GM12865 (cell line): ENCODE data around the gene RAC2.

Experiments
- DNase-seq: peaks from one replicate; pipeline ENCODE4 v3.0.0; 2010; ENCODE audit warnings: low read depth
- H3K4me3 ChIP-seq: 2 replicates; pipeline ENCODE4 v1.5.1; 2011; ENCODE audit warnings: mild to moderate bottlenecking, low read depth, low read length, control low read depth
- TF ChIP-seq, protein P1 (sequence below): IDR thresholded peaks from 2 replicates; pipeline ENCODE4 v1.5.1; 2011; ENCODE audit warnings: low read length, control low read depth, low read depth, inconsistent platforms; ENCODE audit not compliant: insufficient read depth; ENCODE audit errors: missing control alignments

Gene RAC2

DNA sequence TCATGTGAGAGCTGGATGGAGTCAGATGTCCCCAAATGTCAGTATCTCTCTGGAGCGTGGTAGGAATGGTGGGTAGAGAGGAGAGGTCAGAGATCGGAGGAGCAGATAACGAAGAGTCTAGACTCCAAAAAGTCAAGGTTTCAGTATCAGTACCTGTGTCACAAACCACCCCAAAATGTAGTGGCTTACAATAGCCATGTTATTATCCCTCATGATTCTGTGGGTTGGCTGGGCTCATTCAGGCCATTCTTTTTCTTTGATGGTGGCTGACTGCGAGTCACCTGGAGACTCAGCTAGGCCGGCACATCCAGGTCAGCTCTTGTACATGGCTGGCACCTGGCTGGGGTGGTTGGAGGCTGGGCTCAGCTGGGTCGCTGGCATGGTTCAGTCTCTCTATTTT, 24.5 kb downstream of the RAC2 start:
- TF ChIP-seq, protein P1, sequence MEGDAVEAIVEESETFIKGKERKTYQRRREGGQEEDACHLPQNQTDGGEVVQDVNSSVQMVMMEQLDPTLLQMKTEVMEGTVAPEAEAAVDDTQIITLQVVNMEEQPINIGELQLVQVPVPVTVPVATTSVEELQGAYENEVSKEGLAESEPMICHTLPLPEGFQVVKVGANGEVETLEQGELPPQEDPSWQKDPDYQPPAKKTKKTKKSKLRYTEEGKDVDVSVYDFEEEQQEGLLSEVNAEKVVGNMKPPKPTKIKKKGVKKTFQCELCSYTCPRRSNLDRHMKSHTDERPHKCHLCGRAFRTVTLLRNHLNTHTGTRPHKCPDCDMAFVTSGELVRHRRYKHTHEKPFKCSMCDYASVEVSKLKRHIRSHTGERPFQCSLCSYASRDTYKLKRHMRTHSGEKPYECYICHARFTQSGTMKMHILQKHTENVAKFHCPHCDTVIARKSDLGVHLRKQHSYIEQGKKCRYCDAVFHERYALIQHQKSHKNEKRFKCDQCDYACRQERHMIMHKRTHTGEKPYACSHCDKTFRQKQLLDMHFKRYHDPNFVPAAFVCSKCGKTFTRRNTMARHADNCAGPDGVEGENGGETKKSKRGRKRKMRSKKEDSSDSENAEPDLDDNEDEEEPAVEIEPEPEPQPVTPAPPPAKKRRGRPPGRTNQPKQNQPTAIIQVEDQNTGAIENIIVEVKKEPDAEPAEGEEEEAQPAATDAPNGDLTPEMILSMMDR, result no peak
- DNase-seq, result peak; percentile 61
- H3K4me3 ChIP-seq, result peak overlapping the region; percentile 90

DNA sequence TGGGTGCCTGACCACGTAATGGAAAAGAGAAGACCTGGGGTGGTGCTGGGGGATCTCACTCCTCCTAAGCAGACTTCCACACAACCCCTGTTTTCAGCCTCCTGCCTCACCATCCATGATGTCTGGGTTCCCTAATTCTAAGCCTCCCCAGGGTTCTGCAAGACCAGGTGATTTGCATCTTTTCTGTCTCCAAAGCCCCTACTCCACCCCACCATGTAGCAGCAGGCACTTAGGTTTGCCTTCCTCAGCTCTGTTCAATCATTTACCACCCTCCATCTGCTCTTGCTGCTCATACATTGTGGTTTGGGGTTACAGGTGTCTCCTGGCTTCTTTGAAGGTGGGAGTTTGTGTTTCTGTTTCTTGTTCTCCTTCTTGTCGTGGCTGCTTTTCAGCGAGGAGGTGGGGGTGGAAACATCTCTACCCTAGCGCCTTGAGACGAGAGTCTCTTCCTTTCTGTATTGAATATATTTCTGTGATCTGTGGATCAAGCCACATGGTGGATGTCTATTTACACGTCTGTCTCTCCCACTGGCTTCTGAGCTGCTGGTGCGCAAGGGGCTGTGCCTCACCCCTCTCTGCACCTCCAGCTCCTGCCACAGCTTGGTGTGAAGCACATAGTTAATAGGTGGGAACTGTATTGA, 25.2 kb downstream of the RAC2 start:
- peak; percentile 95 for DNase-seq
- peak overlapping the region; percentile 90 for H3K4me3 ChIP-seq
- TF ChIP-seq, protein P1, result no peak

DNA sequence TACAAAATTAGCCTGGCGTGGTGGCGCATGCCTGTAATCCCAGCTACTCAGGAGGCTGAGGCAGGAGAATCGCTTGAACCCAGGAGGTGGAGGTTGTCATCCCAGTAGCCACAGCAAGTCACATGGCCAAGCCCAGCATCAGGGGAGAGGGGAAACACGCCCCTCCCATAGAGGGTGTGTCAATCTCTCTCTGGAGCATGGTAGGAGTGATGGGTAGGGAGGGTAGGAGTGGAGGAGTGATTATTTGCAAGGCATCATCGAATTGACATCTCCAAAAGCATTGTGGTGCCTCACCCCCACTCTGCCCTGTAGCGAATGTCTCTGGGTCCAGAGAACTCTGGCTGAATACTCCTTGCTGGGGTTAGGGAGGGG, 25.7 kb downstream of the RAC2 start:
- peak overlapping the region; percentile 90 for H3K4me3 ChIP-seq
- TF ChIP-seq, protein P1, result no peak
- DNase-seq, result peak; percentile 66

DNA sequence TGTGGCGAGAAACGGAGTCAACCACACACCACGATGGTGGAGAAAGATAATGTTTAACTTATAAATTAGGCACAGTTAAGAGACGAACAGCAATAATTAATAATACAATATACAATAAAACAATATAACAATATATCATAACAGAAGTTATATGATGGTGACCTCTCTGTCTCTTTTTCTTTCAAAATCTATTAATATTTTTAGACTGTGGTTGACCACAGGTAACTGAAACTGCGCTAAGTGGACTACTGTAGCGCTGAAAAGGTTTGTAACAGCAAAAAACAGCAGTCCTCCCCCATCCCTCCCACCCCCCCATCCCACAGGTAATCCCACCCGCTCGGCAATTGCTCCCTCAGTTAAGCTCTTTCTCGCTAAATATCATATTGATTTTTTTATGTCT, 28.2 kb downstream of the RAC2 start:
- DNase-seq, result peak; percentile 68
- H3K4me3 ChIP-seq, result peak overlapping the region; percentile 32; the same call in 1 of the 2 replicates
- TF ChIP-seq, protein P1, result no peak

DNA sequence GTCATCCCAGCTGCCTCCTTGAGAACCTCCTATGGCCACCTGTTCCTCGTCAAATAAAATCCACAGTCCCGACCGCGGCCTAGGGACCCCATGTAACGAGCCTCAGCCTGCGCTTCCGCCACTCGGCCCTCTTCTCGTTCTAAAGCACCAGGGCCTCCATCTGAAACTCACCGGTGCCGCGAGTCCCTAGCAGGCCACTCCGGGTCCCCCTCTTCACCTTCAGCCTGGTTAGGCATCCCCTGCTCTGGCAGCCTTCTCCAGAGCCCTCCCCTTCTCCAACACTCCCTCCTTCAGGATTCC, 29.4 kb downstream of the RAC2 start:
- no peak overlapping the region for H3K4me3 ChIP-seq
- TF ChIP-seq, protein P1, result no peak
- no peak for DNase-seq

- no peak overlapping the region for H3K4me3 ChIP-seq
- DNase-seq, result no peak
- TF ChIP-seq, protein P1, result no peak
These were observed 29.9 kb downstream of the RAC2 start for GRCh38 chr22:37213941-37214730.
